ENCODE measurements around the gene NAA16. TPM values are rescaled to one million over a fixed set of nuclear protein-coding genes. Genes with fewer than 3 reads are reported as not detected.
A peak's percentile ranks its signal among the peaks of the same experiment; 100 is the strongest.

NAA16 gene
- total and polyA plus RNA-seq, 9 of the 15 experiments (the other 6 are each of a cell fraction or from before 2014, with no cell fraction given): 3.7 to 18.2 (median 12.0) TPM

DNA sequence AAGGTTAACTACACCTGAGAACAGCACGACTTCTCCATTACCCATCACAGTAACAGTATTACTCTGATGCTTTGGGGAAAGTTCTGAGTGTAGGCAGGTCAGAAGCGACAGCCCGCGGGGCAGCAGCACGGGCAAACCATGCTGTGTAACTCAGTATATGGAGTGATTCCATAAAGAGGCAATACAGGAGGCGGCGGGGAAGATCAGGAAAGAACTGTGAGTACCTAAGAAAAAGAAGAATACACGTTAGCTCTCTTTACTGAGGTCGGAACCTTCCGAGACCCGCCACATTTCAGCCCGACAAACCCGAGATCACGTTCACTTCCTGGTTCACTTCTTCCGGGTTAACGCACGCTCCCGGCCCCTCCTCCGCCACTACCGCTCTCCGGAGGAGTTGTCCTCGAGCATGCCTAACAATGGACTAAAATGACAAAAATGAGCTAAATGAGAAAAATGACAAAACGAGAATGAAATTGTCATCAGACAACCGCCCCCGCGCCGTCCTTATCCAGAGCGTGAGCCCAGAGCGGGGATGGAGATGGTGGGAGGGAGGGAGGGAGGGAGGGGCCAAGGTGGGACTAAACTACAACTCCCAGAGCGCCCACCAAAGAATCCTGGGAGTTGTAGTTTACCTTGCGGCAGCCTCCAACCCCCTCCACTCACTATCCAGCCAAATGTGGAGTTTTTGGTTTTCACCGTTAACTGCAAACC is 47.7 kb upstream of the NAA16 start, which contains the start of gene MTRF1 (continued):
- TF ChIP-seq, protein P1, sequence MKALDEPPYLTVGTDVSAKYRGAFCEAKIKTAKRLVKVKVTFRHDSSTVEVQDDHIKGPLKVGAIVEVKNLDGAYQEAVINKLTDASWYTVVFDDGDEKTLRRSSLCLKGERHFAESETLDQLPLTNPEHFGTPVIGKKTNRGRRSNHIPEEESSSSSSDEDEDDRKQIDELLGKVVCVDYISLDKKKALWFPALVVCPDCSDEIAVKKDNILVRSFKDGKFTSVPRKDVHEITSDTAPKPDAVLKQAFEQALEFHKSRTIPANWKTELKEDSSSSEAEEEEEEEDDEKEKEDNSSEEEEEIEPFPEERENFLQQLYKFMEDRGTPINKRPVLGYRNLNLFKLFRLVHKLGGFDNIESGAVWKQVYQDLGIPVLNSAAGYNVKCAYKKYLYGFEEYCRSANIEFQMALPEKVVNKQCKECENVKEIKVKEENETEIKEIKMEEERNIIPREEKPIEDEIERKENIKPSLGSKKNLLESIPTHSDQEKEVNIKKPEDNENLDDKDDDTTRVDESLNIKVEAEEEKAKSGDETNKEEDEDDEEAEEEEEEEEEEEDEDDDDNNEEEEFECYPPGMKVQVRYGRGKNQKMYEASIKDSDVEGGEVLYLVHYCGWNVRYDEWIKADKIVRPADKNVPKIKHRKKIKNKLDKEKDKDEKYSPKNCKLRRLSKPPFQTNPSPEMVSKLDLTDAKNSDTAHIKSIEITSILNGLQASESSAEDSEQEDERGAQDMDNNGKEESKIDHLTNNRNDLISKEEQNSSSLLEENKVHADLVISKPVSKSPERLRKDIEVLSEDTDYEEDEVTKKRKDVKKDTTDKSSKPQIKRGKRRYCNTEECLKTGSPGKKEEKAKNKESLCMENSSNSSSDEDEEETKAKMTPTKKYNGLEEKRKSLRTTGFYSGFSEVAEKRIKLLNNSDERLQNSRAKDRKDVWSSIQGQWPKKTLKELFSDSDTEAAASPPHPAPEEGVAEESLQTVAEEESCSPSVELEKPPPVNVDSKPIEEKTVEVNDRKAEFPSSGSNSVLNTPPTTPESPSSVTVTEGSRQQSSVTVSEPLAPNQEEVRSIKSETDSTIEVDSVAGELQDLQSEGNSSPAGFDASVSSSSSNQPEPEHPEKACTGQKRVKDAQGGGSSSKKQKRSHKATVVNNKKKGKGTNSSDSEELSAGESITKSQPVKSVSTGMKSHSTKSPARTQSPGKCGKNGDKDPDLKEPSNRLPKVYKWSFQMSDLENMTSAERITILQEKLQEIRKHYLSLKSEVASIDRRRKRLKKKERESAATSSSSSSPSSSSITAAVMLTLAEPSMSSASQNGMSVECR (CRISPR knock-in tag; IDR thresholded peaks at IDR 0.05): no peak
- TF ChIP-seq ZFP1 (CRISPR knock-in tag; IDR thresholded peaks at IDR 0.05): no peak
- TF ChIP-seq NEUROD1 (IDR thresholded peaks at IDR 0.05; ENCODE audit: borderline replicate concordance, low read depth, low read length, partially characterized antibody): no peak
- TF ChIP-seq ELF2 (CRISPR knock-in tag; IDR thresholded peaks at IDR 0.05): no peak
- no peak for TF ChIP-seq MIER1 (IDR thresholded peaks at IDR 0.05; ENCODE audit: low read depth)
- no peak for TF ChIP-seq NUFIP1 (IDR thresholded peaks at IDR 0.05; ENCODE audit: partially characterized antibody)
- TF ChIP-seq NFIC (IDR thresholded peaks at IDR 0.05): no peak
- TF ChIP-seq, protein P2, sequence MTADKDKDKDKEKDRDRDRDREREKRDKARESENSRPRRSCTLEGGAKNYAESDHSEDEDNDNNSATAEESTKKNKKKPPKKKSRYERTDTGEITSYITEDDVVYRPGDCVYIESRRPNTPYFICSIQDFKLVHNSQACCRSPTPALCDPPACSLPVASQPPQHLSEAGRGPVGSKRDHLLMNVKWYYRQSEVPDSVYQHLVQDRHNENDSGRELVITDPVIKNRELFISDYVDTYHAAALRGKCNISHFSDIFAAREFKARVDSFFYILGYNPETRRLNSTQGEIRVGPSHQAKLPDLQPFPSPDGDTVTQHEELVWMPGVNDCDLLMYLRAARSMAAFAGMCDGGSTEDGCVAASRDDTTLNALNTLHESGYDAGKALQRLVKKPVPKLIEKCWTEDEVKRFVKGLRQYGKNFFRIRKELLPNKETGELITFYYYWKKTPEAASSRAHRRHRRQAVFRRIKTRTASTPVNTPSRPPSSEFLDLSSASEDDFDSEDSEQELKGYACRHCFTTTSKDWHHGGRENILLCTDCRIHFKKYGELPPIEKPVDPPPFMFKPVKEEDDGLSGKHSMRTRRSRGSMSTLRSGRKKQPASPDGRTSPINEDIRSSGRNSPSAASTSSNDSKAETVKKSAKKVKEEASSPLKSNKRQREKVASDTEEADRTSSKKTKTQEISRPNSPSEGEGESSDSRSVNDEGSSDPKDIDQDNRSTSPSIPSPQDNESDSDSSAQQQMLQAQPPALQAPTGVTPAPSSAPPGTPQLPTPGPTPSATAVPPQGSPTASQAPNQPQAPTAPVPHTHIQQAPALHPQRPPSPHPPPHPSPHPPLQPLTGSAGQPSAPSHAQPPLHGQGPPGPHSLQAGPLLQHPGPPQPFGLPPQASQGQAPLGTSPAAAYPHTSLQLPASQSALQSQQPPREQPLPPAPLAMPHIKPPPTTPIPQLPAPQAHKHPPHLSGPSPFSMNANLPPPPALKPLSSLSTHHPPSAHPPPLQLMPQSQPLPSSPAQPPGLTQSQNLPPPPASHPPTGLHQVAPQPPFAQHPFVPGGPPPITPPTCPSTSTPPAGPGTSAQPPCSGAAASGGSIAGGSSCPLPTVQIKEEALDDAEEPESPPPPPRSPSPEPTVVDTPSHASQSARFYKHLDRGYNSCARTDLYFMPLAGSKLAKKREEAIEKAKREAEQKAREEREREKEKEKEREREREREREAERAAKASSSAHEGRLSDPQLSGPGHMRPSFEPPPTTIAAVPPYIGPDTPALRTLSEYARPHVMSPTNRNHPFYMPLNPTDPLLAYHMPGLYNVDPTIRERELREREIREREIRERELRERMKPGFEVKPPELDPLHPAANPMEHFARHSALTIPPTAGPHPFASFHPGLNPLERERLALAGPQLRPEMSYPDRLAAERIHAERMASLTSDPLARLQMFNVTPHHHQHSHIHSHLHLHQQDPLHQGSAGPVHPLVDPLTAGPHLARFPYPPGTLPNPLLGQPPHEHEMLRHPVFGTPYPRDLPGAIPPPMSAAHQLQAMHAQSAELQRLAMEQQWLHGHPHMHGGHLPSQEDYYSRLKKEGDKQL (CRISPR knock-in tag; IDR thresholded peaks at IDR 0.05; ENCODE audit: borderline replicate concordance): no peak
- TF ChIP-seq, protein P3, sequence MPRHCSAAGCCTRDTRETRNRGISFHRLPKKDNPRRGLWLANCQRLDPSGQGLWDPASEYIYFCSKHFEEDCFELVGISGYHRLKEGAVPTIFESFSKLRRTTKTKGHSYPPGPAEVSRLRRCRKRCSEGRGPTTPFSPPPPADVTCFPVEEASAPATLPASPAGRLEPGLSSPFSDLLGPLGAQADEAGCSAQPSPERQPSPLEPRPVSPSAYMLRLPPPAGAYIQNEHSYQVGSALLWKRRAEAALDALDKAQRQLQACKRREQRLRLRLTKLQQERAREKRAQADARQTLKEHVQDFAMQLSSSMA (CRISPR knock-in tag; IDR thresholded peaks at IDR 0.05): no peak
- no peak for TF ChIP-seq BACH1 (tag; IDR thresholded peaks at IDR 0.05)
- no peak for TF ChIP-seq ELF4 (CRISPR knock-in tag; IDR thresholded peaks at IDR 0.05)
- no peak for TF ChIP-seq SREBF1 (IDR thresholded peaks at IDR 0.05; ENCODE audit: borderline replicate concordance, low read depth, low read length)
- no peak for TF ChIP-seq DPF2 (IDR thresholded peaks at IDR 0.05)
- TF ChIP-seq, protein P4, sequence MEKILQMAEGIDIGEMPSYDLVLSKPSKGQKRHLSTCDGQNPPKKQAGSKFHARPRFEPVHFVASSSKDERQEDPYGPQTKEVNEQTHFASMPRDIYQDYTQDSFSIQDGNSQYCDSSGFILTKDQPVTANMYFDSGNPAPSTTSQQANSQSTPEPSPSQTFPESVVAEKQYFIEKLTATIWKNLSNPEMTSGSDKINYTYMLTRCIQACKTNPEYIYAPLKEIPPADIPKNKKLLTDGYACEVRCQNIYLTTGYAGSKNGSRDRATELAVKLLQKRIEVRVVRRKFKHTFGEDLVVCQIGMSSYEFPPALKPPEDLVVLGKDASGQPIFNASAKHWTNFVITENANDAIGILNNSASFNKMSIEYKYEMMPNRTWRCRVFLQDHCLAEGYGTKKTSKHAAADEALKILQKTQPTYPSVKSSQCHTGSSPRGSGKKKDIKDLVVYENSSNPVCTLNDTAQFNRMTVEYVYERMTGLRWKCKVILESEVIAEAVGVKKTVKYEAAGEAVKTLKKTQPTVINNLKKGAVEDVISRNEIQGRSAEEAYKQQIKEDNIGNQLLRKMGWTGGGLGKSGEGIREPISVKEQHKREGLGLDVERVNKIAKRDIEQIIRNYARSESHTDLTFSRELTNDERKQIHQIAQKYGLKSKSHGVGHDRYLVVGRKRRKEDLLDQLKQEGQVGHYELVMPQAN (IDR thresholded peaks at IDR 0.05; ENCODE audit: borderline replicate concordance): peak; percentile 44; the same call in 1 of the 2 replicates
- no peak for TF ChIP-seq IFI16 (CRISPR knock-in tag; IDR thresholded peaks at IDR 0.05)
